ENCODE results near the gene ACAD10. TPM values are rescaled to one million over a fixed set of nuclear protein-coding genes. Genes with fewer than 3 reads are reported as not detected.

ACAD10 gene
- total RNA-seq, 1 experiment from 2014 or later: 32.9 TPM

- no peak for DNase-seq (ENCODE audit: low spot score)
- peaks cover 10% of the 10 kb centered on the region for H3K36me3 ChIP-seq (ENCODE audit: insufficient read depth, low read length, poor library complexity, severe bottlenecking)
- TF ChIP-seq CTCF (conservative IDR thresholded peaks at IDR 0.05; ENCODE audit: low read depth, low read length) (no peak), EZH2 (IDR thresholded peaks at IDR 0.05; ENCODE audit: borderline replicate concordance, low read depth, low read length, poor library complexity, severe bottlenecking) (no peak)
- intact Hi-C loops (cut with micrococcal nuclease; ENCODE audit: unreplicated experiment): no loop called here
- peaks cover 5% of the 10 kb centered on the region for H3K4me1 ChIP-seq (ENCODE audit: insufficient read depth, low read length, poor library complexity, severe bottlenecking)
- no TSS peak for BruUV-seq (replicated peaks)
- POLR2A ChIA-PET (ENCODE audit: low non-redundant PET): no interaction called here
- no peaks in the 10 kb centered on the region for H3K27me3 ChIP-seq (replicated peaks; ENCODE audit: insufficient read depth, low read depth, low read length, poor library complexity)
- no peak overlapping the region for H3K4me3 ChIP-seq (ENCODE audit: low read depth, low read length, poor library complexity, severe bottlenecking)
- H3K27ac ChIP-seq (ENCODE audit: low read depth, low read length, poor library complexity, severe bottlenecking): no peak overlapping the region
- CTCF ChIA-PET: no interaction called here
- no peaks in the 10 kb centered on the region for H3K9me3 ChIP-seq (ENCODE audit: low read depth, low read length, poor library complexity, severe bottlenecking)
These were observed 99.1 kb downstream of the ACAD10 start for GRCh38 chr12:111784953-111785352.

- Histone ChIP-seq H3K36me3 (ENCODE audit: insufficient read depth, low read length, poor library complexity, severe bottlenecking) (peaks cover 12% of the 10 kb centered on the region), H3K27ac (ENCODE audit: low read depth, low read length, poor library complexity, severe bottlenecking) (no peak overlapping the region), H3K4me3 (ENCODE audit: low read depth, low read length, poor library complexity, severe bottlenecking) (no peak overlapping the region), H3K4me1 (ENCODE audit: insufficient read depth, low read length, poor library complexity, severe bottlenecking) (peaks cover 5% of the 10 kb centered on the region), H3K27me3 (replicated peaks; ENCODE audit: insufficient read depth, low read depth, low read length, poor library complexity) (no peaks in the 10 kb centered on the region), H3K9me3 (ENCODE audit: low read depth, low read length, poor library complexity, severe bottlenecking) (no peaks in the 10 kb centered on the region)
- no TSS peak for BruUV-seq (replicated peaks)
- ChIA-PET CTCF (no interaction called here), POLR2A (ENCODE audit: low non-redundant PET) (no interaction called here)
- TF ChIP-seq CTCF (conservative IDR thresholded peaks at IDR 0.05; ENCODE audit: low read depth, low read length) (no peak), EZH2 (IDR thresholded peaks at IDR 0.05; ENCODE audit: borderline replicate concordance, low read depth, low read length, poor library complexity, severe bottlenecking) (no peak)
- DNase-seq (ENCODE audit: low spot score): no peak
- intact Hi-C loops (cut with micrococcal nuclease; ENCODE audit: unreplicated experiment): no loop called here
These were observed 99.8 kb downstream of the ACAD10 start for GRCh38 chr12:111785651-111786050.

DNA sequence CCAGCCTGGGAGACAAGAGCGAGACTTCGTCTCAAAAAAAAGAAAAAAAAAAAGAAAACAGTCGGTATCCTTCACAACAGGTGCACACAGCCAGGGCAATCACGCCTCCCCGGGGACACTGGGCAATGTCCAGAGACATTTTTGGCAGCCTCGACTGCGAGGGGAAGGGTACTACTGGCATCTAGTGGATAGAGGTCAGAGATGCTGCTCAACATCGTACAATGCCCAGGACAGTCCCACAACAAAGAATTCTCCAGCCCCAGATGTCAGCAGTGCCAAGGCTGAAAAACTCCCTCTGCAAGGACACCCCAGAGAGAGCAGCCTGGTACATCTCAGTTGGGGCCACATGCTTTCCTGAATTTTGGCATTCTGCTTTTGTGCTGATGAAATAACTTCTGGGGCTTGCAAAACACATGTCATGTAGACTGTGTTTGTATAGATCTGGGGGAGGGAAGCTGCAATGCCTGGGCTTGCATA is 102.4 kb downstream of the ACAD10 start:
- Histone ChIP-seq H3K27ac (ENCODE audit: low read depth, low read length, poor library complexity, severe bottlenecking) (peak overlapping the region; percentile 67), H3K27me3 (replicated peaks; ENCODE audit: insufficient read depth, low read depth, low read length, poor library complexity) (no peaks in the 10 kb centered on the region), H3K36me3 (ENCODE audit: insufficient read depth, low read length, poor library complexity, severe bottlenecking) (peaks cover 25% of the 10 kb centered on the region), H3K4me3 (ENCODE audit: low read depth, low read length, poor library complexity, severe bottlenecking) (no peak overlapping the region), H3K4me1 (ENCODE audit: insufficient read depth, low read length, poor library complexity, severe bottlenecking) (peaks cover 5% of the 10 kb centered on the region), H3K9me3 (ENCODE audit: low read depth, low read length, poor library complexity, severe bottlenecking) (no peaks in the 10 kb centered on the region)
- ChIA-PET POLR2A (ENCODE audit: low non-redundant PET) (no interaction called here), CTCF (interaction anchor here (0.7 kb wide), 1 partner anchor 397 kb away, joined by 3 read pairs; no protein-coding TSS in a partner anchor)
- TF ChIP-seq EZH2 (IDR thresholded peaks at IDR 0.05; ENCODE audit: borderline replicate concordance, low read depth, low read length, poor library complexity, severe bottlenecking) (no peak), CTCF (conservative IDR thresholded peaks at IDR 0.05; ENCODE audit: low read depth, low read length) (peak; percentile 27; the same call in 1 of the 2 replicates)
- intact Hi-C loops (cut with micrococcal nuclease; ENCODE audit: unreplicated experiment): no loop called here
- peak; percentile 36 for DNase-seq (ENCODE audit: low spot score)
- no TSS peak for BruUV-seq (replicated peaks)

Data from A673 (cell line).